ENCODE results near the gene PLOD1. TPM values are rescaled to one million over a fixed set of nuclear protein-coding genes. Genes with fewer than 3 reads are reported as not detected.

PLOD1 gene
- total and polyA plus RNA-seq, 2 experiments from 2014 or later = 22.4 to 62.9 TPM

DNA sequence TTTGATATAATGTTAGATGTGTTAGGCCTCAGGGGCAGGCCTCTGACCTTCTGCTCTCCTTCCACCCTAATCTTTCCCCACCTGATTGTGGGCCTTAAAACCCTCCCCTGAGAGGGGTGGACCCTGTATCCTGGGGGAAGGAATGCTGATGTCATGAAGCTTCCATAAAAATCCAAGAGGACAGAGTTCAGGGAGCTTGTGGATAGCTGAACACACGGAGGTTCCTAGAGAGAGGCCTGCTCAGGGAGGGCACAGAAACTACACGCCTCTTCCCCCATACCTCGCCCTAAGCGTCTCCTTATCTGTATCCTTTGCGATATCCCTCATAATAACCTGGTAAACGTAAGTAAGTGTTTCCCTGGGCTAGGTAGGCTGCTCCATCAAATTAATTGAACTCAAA, 50.1 kb downstream of the PLOD1 start:
- Mint-ChIP-seq H3K4me3 (no peak overlapping the region), H3K27me3 (ENCODE audit: insufficient read depth, low read depth, poor library complexity) (peaks cover 7% of the 10 kb centered on the region), H3K9me3 (no peaks in the 10 kb centered on the region), H3K4me1 (peaks cover 18% of the 10 kb centered on the region), H3K27ac (no peak overlapping the region), H3K36me3 (ENCODE audit: low read depth) (peaks cover 57% of the 10 kb centered on the region)
- no peak for DNase-seq (ENCODE audit: low spot score)
- Histone ChIP-seq H3K27me3 (ENCODE audit: insufficient read depth) (no peaks in the 10 kb centered on the region), H3F3A (replicated peaks; ENCODE audit: low read depth) (peaks cover 6% of the 10 kb centered on the region), H3K4me2 (no peak overlapping the region), H4K20me1 (replicated peaks; ENCODE audit: insufficient read depth) (peaks cover 18% of the 10 kb centered on the region), H3K79me2 (replicated peaks; ENCODE audit: insufficient read depth) (peaks cover 85% of the 10 kb centered on the region), H3K9me2 (ENCODE audit: insufficient read depth) (no peaks in the 10 kb centered on the region), H3K4me3 (no peak overlapping the region), H2AFZ (no peak overlapping the region), H3K27ac (ENCODE audit: low read depth) (no peak overlapping the region), H3K4me1 (ENCODE audit: insufficient read depth) (peaks cover 9% of the 10 kb centered on the region), H3K36me3 (ENCODE audit: insufficient read depth) (peaks cover 13% of the 10 kb centered on the region; the same call in 1 of the 2 replicates)
- no peak for TF ChIP-seq STAT1 (IDR thresholded peaks at IDR 0.05; ENCODE audit: unreplicated experiment)
- TF ChIP-seq, protein P1, sequence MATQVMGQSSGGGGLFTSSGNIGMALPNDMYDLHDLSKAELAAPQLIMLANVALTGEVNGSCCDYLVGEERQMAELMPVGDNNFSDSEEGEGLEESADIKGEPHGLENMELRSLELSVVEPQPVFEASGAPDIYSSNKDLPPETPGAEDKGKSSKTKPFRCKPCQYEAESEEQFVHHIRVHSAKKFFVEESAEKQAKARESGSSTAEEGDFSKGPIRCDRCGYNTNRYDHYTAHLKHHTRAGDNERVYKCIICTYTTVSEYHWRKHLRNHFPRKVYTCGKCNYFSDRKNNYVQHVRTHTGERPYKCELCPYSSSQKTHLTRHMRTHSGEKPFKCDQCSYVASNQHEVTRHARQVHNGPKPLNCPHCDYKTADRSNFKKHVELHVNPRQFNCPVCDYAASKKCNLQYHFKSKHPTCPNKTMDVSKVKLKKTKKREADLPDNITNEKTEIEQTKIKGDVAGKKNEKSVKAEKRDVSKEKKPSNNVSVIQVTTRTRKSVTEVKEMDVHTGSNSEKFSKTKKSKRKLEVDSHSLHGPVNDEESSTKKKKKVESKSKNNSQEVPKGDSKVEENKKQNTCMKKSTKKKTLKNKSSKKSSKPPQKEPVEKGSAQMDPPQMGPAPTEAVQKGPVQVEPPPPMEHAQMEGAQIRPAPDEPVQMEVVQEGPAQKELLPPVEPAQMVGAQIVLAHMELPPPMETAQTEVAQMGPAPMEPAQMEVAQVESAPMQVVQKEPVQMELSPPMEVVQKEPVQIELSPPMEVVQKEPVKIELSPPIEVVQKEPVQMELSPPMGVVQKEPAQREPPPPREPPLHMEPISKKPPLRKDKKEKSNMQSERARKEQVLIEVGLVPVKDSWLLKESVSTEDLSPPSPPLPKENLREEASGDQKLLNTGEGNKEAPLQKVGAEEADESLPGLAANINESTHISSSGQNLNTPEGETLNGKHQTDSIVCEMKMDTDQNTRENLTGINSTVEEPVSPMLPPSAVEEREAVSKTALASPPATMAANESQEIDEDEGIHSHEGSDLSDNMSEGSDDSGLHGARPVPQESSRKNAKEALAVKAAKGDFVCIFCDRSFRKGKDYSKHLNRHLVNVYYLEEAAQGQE (IDR thresholded peaks at IDR 0.05; ENCODE audit: unreplicated experiment) = no peak
- TF ChIP-seq, protein P2, sequence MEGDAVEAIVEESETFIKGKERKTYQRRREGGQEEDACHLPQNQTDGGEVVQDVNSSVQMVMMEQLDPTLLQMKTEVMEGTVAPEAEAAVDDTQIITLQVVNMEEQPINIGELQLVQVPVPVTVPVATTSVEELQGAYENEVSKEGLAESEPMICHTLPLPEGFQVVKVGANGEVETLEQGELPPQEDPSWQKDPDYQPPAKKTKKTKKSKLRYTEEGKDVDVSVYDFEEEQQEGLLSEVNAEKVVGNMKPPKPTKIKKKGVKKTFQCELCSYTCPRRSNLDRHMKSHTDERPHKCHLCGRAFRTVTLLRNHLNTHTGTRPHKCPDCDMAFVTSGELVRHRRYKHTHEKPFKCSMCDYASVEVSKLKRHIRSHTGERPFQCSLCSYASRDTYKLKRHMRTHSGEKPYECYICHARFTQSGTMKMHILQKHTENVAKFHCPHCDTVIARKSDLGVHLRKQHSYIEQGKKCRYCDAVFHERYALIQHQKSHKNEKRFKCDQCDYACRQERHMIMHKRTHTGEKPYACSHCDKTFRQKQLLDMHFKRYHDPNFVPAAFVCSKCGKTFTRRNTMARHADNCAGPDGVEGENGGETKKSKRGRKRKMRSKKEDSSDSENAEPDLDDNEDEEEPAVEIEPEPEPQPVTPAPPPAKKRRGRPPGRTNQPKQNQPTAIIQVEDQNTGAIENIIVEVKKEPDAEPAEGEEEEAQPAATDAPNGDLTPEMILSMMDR (conservative IDR thresholded peaks at IDR 0.05; ENCODE audit: low read depth in 2 of 2) = no peak
- no peak for TF ChIP-seq EZH2phosphoT487 (IDR thresholded peaks at IDR 0.05; ENCODE audit: unreplicated experiment)
- TF ChIP-seq, protein P3, sequence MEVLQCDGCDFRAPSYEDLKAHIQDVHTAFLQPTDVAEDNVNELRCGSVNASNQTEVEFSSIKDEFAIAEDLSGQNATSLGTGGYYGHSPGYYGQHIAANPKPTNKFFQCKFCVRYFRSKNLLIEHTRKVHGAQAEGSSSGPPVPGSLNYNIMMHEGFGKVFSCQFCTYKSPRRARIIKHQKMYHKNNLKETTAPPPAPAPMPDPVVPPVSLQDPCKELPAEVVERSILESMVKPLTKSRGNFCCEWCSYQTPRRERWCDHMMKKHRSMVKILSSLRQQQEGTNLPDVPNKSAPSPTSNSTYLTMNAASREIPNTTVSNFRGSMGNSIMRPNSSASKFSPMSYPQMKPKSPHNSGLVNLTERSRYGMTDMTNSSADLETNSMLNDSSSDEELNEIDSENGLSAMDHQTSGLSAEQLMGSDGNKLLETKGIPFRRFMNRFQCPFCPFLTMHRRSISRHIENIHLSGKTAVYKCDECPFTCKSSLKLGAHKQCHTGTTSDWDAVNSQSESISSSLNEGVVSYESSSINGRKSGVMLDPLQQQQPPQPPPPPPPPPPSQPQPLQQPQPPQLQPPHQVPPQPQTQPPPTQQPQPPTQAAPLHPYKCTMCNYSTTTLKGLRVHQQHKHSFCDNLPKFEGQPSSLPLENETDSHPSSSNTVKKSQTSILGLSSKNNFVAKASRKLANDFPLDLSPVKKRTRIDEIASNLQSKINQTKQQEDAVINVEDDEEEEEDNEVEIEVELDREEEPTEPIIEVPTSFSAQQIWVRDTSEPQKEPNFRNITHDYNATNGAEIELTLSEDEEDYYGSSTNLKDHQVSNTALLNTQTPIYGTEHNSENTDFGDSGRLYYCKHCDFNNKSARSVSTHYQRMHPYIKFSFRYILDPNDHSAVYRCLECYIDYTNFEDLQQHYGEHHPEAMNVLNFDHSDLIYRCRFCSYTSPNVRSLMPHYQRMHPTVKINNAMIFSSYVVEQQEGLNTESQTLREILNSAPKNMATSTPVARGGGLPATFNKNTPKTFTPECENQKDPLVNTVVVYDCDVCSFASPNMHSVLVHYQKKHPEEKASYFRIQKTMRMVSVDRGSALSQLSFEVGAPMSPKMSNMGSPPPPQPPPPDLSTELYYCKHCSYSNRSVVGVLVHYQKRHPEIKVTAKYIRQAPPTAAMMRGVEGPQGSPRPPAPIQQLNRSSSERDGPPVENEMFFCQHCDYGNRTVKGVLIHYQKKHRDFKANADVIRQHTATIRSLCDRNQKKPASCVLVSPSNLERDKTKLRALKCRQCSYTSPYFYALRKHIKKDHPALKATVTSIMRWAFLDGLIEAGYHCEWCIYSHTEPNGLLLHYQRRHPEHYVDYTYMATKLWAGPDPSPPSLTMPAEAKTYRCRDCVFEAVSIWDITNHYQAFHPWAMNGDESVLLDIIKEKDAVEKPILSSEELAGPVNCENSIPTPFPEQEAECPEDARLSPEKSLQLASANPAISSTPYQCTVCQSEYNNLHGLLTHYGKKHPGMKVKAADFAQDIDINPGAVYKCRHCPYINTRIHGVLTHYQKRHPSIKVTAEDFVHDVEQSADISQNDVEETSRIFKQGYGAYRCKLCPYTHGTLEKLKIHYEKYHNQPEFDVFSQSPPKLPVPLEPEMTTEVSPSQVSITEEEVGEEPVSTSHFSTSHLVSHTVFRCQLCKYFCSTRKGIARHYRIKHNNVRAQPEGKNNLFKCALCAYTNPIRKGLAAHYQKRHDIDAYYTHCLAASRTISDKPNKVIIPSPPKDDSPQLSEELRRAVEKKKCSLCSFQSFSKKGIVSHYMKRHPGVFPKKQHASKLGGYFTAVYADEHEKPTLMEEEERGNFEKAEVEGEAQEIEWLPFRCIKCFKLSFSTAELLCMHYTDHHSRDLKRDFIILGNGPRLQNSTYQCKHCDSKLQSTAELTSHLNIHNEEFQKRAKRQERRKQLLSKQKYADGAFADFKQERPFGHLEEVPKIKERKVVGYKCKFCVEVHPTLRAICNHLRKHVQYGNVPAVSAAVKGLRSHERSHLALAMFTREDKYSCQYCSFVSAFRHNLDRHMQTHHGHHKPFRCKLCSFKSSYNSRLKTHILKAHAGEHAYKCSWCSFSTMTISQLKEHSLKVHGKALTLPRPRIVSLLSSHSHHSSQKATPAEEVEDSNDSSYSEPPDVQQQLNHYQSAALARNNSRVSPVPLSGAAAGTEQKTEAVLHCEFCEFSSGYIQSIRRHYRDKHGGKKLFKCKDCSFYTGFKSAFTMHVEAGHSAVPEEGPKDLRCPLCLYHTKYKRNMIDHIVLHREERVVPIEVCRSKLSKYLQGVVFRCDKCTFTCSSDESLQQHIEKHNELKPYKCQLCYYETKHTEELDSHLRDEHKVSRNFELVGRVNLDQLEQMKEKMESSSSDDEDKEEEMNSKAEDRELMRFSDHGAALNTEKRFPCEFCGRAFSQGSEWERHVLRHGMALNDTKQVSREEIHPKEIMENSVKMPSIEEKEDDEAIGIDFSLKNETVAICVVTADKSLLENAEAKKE (CRISPR knock-in tag; IDR thresholded peaks at IDR 0.05) = no peak
- TF ChIP-seq POLR2AphosphoS5 (IDR thresholded peaks at IDR 0.05; ENCODE audit: low read depth) = no peak
- TF ChIP-seq EZH2 (IDR thresholded peaks at IDR 0.05; ENCODE audit: low read depth, unreplicated experiment) = no peak
- TF ChIP-seq ZNF331 (CRISPR knock-in tag; IDR thresholded peaks at IDR 0.05; ENCODE audit: low read depth) = no peak
- no peak for TF ChIP-seq CREB1 (CRISPR knock-in tag; IDR thresholded peaks at IDR 0.05; ENCODE audit: low read depth)
- no peak for TF ChIP-seq ZNF114 (CRISPR knock-in tag; IDR thresholded peaks at IDR 0.05)
- TF ChIP-seq, protein P4, sequence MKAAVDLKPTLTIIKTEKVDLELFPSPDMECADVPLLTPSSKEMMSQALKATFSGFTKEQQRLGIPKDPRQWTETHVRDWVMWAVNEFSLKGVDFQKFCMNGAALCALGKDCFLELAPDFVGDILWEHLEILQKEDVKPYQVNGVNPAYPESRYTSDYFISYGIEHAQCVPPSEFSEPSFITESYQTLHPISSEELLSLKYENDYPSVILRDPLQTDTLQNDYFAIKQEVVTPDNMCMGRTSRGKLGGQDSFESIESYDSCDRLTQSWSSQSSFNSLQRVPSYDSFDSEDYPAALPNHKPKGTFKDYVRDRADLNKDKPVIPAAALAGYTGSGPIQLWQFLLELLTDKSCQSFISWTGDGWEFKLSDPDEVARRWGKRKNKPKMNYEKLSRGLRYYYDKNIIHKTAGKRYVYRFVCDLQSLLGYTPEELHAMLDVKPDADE (IDR thresholded peaks at IDR 0.05) = no peak
- TF ChIP-seq JUNB (IDR thresholded peaks at IDR 0.05; ENCODE audit: unreplicated experiment) = no peak
- no peak for TF ChIP-seq NANOG (IDR thresholded peaks at IDR 0.05; ENCODE audit: borderline replicate concordance)
- no peak for ATAC-seq
